8988T (cell line): ENCODE results near the gene KEAP1.
A peak's percentile ranks its signal among the peaks of the same experiment; 100 is the strongest.

Experiments
- DNase-seq: peaks from one replicate; pipeline ENCODE4 v3.0.0; 2011

The KEAP1 gene

DNA sequence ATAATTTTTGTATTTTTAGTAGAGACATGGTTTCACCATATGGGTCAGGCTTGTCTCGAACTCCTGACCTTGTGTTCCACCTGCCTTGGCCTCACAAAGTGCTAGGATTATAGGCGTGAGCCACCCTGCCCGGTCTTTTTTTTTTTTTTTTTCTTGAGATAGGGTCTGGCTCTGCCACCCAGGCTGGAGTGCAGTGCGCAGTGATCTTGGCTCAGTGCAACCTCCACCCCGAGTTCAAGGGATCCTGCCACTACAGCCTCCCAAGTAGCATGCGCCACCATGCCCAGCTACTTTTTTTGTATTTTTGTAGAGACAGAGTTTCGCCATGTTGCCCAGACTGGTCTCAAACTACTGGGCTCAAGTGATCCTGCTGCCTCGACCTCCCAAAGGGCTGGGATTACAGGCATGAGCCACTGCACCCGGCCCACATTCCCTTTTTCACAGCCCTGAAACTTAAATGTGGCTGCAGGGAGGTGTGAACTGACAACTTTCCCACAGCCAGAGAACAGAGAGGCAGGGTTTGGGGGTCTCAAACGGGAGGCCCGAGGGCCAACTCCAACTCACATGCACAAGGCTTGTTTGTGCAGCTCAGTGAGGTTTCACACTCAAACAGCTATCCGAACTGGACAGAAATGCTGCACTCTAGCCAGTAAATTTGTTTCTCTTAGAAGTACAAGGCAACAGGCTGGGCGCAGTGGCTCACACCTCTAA is 18.5 kb upstream of the KEAP1 start:
- DNase-seq = no peak

DNA sequence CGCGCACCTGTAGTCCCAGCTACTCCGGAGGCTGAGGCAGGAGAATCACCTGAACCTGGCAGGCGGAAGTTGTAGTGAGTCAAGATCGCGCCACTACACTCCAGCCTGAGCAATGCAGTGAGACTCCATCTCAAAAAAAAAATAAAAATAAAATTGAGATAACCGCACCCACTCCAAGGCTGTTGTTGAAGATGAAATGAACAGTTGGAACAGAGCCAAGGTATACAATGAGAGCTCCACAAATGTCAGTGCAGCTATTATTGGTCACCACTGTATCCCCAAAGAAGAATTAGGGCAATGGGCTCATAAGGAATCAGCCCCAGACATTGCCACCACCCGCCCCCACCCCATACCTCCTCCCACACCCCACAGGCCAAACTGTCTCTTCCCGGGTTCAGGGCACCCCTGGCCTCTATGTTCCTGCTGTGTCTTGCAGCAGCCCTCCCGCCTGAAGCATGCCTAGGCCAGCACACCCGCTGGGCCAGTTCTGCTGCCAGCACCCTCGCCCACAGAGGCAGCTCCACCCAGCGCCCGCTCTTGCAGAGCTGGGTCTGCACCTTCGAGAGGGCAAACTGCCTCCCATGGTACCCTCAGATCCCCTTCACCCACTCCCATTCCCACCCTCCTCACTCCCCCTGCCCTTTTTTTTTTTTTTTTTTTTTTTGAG is 17.6 kb upstream of the KEAP1 start:
- DNase-seq = no peak

DNA sequence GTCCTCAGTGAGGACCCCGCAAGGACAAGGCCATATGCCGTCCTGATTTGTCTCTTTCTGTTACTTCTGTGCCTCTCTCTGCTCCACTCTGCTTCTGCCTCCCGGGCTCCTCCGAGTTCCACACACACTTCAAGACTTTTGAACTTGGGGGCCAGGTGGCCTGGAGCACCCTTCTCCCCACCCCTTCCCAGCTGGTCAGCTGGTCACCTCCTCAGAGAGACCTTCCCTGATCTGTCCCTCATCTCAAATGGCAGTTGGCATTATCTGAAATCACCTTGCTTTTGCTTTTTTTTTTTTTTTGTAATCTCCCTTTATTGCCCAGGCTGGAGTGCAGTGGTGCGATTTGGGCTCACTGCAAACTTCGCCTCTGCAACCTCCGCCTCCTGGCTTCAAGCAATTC is 16.3 kb upstream of the KEAP1 start:
- DNase-seq = no peak

DNA sequence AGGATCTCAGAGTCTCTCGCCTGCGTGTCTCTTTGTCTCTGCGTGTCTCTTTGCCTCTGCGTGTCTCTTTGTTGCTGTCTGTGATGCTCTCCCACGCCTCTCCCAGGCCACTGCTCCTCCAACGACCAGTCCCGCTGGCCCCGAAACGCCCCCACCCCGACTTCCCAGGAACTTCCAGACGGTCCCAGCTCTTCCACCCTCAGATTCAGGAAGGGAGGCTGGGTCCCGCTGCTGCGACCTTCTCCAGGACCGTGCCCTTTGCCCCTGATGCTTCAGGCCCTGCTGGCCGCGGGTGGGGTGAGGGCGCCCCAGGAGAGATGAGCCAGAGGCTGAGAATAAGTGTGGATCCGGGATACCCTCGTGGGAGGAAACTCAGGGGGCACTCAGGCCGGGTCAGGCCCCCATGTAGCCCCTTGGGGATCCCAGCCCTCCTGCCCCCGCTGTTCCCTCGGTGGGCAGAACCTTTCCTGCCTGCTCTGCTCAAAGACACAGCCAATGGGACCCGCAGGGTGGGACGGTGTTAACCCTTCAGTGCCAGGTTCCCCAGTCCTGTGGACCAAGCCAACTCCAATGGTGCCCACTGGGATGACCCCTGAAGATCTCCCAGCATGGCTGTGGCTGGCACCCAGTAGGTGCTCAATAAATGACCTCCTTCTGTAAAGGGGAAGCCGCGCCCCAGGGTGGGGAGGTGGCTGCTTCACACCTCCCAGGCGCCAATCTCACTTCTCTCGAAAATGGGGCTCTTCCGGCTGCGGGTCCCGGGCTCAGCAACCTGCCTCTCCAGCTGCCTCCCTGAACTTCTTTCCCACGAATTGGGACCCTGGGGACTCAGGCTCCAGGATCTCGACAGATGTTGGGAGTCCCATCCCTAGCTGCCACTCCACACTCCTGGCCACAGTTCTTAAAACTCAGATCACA is 15.5 kb upstream of the KEAP1 start:
- no peak for DNase-seq

DNA sequence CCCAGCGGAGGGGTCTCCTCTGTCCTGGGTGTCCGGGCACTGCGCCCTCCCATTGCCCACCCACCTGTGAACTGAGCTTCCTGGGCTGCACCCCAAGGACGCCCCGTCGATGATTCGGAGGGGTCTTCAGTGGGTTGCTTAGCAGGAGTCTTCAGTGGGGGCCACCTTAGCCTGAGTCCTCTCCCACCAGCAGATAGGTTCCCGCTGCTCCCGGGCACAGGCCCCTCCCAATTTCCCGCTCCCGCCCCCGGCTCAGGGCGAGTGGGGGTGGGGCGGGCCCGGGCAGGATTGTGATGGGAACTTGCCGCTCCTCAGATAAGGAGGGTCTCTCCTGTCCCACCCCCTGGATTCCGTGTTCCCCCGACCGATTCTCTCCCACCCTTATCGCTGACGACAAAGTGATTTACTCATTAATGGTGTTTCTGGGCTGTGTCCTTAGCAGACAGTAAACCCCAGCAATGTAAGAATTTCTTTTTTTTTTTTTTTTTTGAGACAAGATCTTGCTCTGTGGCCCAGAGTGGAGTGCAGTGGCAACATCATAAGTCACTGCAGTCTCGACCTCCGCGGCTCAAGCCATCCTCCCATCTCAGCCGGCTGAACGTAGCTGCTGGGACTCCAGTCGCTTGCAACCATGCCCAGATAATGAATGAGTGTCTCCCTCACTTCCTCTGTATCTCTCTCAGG is 14.7 kb upstream of the KEAP1 start:
- DNase-seq = peak; percentile 60

DNA sequence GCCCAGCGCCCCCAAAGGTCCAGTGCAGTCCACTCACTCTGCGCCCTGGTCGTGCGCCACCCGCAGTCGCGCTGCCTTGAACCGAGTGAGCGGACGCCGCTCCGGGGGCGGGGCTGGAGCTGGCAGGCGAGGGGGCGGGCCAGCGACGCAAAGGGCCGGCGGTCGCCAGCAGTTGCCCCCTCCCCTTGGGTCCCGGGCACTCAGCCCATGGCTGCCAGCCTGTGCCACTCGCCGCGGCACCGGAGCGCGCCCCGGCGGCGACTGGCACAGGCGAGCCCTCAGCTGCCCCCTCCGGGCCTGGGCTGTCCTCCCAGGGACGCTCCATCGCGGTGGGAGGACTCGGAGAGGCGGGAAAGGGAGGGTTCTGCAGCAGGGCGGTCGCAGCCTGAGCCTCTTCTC is 14.2 kb upstream of the KEAP1 start, which contains the start of gene S1PR5:
Gene S1PR5, minus strand, starts transcription at position 87 of the 399 bp plus-strand sequence. CDS start 2,436 bp downstream, outside the sequence.
- peak; percentile 57 for DNase-seq

DNA sequence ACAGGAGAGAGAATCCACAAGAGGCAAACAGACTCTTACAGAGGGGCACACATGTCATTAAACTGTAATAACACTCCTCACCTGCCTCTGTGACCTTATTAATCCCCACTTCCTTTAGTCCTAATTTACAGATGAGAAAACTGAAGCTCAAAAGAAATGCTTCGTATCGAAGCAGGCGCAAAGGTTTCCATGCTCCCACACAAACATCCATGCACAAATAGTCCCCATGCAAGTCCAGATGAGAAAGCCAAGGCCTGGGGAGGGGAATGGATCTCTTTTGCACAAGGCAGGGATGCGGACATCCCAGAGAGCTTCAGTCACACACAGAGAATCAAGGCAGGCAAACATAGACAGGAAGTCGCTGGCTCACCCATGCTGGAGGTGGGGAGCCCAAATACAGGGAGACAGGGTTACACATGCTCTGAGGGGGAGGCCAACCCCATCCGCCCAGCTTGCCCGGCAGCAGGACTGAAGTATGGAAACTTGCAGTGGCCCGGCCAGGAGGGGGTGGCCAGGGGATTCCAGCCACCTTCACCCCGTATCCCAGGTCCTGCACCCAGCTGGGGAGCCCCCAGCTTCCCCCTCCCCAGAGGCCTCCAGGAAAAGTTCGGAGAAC is 13.6 kb upstream of the KEAP1 start:
- no peak for DNase-seq

DNA sequence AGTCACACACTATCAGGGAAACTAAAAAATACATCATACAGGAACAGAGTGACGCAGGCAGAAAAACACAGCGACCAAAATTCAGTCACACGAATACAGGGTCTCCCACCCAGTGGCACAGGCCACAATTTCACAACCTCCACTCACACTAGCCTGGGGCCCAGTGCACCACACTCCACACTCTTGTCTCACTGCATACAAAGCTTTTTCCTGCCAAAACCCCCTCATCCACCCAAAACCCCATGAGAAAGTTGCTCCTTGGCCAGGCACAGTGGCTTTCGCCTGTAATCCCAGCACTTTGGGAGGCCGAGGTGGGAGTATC is 12.9 kb upstream of the KEAP1 start:
- no peak for DNase-seq

DNA sequence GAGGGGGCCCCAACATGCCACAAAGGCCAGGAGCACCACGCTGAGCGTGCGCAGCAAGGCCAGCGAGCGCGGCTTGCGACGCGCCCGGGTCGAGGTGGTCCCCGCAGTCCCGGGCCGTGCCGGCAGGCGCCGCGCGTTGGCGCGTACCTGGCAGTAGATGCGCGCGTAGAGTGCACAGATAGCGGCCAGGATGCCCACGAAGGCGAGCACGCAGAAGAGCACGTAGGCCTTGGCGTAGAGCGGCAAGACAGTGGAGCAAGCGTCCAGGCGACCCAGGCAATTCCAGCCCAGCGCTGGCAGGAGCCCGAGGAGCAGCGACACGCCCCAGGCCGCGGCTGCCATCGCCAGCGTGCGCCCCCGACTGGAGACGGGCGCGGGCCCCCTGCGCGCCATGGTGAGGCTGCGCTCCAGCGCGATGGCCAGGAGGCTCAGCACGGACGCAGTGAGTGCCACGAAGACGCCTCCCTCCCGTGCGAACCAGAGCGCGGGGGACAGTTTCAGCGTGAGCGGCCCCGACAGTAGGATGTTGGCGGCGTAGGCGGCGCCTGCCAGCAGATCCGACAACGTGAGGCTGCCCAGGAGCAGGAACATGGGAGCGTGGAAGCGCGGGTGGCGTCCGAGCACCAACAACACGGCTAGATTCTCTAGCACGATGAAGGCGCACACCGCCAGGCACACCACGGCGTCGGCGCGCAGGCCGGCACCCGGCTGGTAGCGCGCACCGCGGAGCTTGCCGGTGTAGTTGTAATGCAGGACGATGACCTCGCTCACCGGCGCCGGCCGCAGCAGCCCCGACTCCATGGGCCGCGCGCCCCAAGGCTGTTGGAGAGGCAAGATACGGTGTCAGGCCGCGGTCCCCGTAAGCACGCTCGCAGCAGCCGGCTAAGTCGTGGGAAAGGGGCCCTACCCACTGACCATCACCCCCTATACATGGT is 11.3 kb upstream of the KEAP1 start:
- DNase-seq = no peak

DNA sequence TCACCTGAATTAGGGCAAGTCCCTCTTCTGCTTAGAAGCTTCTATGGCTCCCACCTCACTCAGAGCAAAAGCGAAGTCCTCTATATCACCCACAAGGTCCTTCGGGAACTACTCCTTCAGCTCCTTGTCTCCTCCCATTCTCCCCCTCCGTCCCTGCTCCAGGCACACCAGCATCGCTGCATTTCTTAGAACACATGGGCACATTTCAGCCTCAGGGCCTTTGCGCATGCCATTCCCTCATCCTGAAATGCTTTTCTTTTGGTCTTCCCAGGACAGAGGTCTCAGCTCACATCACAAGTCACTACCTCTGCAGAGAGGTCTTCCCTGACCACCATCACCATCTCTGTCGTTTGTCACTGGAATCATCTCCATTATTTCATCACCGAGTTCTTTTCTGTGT is 10.1 kb upstream of the KEAP1 start:
- DNase-seq = no peak

DNA sequence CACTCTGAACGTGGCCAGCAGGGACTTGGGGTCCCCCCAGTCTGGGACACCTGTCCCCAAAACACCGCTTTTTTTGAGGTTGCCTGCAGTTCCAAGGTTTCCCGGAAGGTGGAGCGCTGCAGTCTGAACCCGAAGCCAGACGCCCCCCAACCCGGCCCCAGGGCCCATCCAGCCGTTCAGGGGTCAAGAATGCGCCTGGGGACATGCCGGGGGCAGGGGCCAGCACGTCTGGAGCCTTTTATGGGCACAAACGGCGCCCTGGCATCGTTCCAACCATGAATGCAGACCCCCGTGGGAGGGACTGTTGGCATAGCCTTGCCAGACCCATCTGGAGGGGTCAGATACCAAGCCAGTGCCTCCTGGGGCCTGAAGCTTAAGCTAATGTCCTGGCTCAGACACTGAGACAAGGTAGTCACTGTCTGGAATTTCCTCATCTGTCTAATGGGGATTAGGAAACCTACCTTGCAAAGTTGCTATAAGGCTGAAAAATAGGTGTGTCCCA is 7.2 kb upstream of the KEAP1 start:
- no peak for DNase-seq

DNA sequence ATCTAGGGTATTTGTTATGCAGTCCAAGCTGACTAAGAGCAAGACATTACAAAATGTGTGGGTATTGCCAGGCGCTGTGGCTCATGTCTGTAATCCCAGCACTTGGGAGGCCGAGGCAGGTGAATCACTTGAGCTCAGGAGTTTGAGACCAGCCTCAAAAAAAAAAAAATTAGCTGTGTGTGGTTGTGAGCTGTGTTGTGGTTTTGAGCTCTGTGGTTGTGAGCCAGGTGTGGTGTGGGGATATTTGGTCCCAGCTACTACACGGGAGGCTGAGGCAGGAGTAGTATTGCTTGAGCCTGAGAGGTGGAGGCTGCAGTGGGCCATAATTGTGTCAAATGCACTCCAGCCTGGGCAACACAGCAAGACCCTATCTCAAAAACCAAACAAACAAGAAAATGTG is 5.6 kb upstream of the KEAP1 start:
- DNase-seq = no peak

DNA sequence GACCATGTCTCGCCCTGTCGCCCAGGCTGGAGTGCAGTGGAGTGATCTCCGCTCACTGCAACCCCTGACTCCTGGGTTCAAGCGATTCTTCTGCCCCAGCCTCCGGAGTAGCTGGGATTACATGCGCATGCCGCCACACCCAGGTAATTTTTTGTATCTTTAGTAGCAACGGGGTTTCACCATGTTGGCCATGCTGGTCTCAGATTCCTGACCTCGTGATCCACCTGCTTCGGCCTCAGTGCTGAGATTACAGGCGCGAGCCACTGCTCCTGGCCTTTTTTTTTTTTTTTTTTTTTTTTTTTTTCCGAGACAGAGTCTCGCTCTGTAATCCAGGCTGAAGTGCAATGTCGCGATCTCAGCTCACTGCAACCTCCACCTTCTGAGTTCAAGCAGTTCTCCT is 4.9 kb upstream of the KEAP1 start:
- DNase-seq = no peak

DNA sequence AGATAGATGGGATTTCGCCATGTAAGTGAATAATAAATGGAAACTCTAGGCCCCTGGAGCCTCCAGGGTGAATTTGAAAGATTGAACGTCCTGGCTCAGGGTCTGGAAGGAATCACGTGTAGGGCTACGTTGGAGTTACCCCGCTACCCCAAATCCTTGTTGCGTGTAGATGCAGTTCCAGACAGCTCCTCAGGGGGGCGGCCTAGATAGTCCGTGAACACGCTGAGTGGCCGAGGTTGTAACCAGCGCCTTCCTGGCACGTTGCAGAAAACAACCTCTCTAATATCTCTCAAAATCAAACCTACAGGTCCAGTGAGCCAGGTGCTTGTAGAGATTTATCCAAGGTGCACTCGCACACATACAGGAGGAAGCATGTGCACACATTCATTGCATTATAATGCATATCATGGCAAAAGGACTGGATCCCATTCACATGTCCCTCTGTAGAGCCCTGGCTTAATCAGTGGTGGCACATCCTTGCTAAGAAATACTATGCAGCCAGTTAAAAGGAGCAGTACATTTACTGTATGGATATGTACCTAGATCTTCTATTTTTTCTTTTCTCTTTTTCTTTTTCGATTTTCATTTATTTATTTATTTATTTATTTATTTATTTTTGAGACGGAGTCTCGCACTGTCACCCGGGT is 2.5 kb upstream of the KEAP1 start:
- DNase-seq = no peak

DNA sequence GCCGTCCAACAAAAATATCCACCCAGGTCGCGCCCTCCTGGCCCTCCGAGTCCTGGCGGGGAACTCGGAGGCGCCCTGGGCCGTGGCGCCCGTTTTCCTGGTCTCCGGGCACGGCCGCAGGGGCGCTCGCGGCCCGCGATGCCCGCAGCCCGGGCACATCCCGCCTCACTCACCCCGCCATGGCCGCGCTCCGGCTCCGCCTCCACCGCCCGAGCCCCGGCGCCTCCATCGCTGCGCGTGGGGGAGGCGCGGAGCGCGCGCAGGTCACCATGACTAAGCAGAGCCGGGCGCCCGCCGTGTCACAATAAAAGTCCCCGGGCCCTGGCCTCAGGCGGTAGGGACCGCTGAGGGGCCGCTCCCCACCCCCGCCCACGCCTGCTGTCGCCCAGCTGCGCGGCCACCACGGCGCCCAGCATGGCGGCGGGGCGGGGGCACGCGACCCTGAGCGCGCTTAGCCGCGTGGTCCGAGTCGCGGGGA is 593 bp downstream of the KEAP1 start:
- peak; percentile 88 for DNase-seq

DNA sequence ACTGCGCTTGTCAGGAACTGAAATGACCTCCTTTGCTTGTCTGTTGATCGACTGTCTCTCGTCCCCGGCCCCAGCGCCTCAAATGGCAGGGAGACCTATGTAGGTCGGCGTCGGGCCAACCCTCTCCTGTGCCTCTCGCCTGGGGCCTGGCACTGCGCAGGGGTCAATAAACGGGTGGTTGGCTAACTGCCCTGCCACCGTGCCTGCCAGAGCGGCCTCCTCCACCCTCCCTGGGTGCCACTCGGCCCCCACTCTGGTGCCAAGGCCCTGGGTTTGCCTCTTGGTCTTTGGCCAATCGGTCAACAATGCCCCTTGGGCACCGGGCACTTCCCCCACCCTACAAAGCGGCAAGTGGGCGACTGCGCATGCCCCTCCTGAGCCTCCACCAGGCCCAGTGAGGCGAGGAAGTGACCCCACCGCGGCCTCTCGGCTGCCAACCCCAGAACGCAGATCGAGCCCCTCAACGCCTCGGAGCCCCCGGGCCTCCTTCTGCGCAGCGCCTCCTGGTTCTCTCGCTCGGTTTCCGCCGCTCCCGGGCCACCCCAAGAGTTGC is 1.1 kb downstream of the KEAP1 start:
- no peak for DNase-seq

DNA sequence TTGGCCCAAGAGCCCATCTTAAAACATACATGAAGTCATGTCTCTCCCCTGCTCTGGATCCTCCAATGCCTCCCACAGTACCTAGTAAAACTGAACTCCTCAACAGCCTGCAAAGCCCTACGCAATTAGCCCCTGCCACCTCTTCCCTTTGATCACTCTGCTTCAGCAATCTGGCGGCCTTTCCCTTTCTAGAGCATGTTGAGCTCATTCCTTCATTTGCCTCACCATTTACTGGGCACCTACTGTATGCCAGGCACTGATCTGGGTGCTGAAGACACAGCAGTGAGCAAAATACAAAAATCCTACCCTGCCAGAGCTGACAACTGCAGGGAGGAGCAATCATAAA is 2.9 kb downstream of the KEAP1 start:
- no peak for DNase-seq

DNA sequence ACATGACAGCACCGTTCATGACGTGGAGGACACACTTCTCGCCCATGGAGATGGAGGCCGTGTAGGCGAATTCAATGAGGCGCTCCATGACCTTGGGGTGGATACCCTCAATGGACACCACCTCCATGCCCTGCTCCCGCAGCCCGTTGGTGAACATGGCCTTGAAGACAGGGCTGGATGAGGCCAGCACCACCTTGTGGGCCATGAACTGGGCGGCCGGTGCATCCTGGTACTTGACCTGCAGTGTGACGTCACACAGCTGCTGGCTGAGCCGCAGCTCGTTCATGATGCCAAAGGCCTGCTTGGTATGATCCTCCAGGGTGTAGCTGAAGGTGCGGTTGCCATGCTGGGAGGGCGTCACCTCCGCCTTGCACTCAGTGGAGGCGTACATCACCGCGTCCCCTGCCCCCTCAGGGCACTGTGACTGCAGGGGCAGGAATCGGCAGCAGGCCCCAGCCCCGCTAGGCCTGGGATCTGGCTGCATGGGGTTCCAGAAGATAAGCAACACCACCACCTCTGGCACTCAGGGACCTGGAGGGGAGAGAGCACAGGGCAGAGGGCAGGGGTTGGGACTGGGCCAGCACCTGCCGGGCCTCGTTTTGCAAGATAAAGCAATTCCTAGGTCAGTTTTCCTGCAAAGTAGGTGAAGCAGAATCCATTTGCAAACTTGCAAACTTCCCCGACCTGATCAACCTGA is 3.5 kb downstream of the KEAP1 start:
- no peak for DNase-seq

DNA sequence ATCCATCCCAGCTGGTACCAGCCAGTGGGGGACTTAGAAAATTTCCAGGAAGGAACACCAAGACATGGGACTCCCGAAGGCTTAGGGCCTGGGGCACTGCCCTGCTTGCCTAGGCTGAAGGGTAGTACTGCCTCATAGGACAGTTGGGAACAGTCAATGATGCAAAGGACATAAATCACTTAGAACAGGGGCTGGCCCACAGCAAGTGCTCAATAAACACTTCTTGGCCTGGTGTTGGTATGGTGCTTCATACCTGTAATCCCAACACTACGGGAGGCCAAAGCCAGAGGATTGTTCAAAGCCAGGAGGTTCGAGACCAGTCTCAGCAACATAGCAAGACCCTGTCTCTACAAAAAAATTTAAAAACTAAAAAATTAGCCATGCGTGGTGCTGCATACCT is 5.8 kb downstream of the KEAP1 start:
- DNase-seq = no peak
